Activated CD8-positive, alpha-beta memory T cell treated with anti-CD3 and anti-CD28 coated beads, Interleukin-2, amount 10 ng/mL, durations not matched to agents 7 days and 5 days (primary cell): ENCODE measurements around the gene CGB5. TPM values are rescaled to one million over a fixed set of nuclear protein-coding genes. Genes with fewer than 3 reads are reported as not detected.
"Not testable (repeated sequence)": the region's sequence is repeated elsewhere in the genome, so short reads cannot be mapped to it uniquely, and the experiment has no call there.

Experiments
- ATAC-seq: fragments of 150-1000 bp; cut with Tn5 transposase; one replicate; pipeline ENCODE4 v1.10.0; 2021; ENCODE audit warnings: moderate library complexity
- CTCF ChIA-PET: fragments of 350-600 bp; sonication (Branson Sonifier 250); formaldehyde crosslinking; loops from one replicate; lab custom pipeline; 2021; ENCODE audit warnings: antibody characterized with exemption; lab: Charles Lee
- DNase-seq: peaks from one replicate; pipeline ENCODE4 v3.0.0-alpha.2; 2020
- H3K27ac Mint-ChIP-seq: one replicate; pipeline ENCODE4 v1.8.0; 2021; ENCODE audit warnings: mild to moderate bottlenecking, mixed read lengths
- H3K27me3 Mint-ChIP-seq: one replicate; pipeline ENCODE4 v1.8.0; 2021; ENCODE audit warnings: mixed read lengths
- H3K36me3 Mint-ChIP-seq: one replicate; pipeline ENCODE4 v1.8.0; 2021; ENCODE audit warnings: mild to moderate bottlenecking, mixed read lengths
- H3K4me1 Mint-ChIP-seq: one replicate; pipeline ENCODE4 v1.8.0; 2021; ENCODE audit warnings: mixed read lengths
- H3K4me3 Mint-ChIP-seq: one replicate; pipeline ENCODE4 v1.8.0; 2021; ENCODE audit warnings: mild to moderate bottlenecking, moderate library complexity, mixed read lengths
- H3K9me3 Mint-ChIP-seq: one replicate; pipeline ENCODE4 v1.8.0; 2022; ENCODE audit warnings: low read depth, mixed read lengths
- total RNA-seq, 2 experiments: library from RNA; stranded (reverse); gene quantifications; one replicate each; pipeline ENCODE4 v1.2.3, GENCODE V29; 2021

The CGB5 gene
- total RNA-seq, 2 experiments from 2014 or later = not detected

DNA sequence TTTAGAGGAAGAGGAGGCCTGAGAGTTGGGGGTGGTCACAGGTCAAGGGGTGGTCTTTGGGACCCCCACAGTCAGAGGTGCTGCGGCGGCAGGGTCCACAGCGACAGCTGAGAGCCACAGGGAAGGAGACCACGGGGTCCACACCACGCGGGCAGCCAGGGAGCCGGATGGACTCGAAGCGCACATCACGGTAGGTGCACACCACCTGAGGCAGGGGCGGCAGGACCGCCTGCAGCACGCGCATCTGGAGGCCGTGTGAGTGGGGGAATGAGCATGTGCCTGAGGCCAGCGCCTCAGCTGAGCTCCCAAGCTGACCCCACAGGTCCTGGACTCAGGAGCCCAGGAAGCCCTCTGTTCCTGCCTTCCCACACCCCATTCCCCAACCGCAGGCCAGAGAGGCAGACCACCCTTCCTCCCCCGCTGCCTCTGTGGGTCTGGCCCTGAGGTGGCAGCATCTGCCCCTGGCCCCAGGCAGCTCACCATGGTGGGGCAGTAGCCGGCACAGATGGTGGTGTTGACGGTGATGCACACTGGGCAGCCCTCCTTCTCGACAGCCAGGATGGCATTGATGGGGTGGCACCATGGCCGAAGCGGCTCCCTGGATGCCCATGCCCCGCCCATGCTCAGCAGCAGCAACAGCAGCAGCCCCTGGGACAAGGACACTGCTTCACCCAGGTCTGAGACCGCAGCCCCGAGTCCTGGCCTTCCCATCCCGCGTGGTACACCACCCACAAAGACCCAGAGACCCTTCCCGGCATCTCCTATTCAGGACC lies 27.4 kb upstream of the CGB5 start:
- H3K27me3 Mint-ChIP-seq = peaks cover 14% of the 10 kb centered on the region
- no peak overlapping the region for H3K27ac Mint-ChIP-seq
- DNase-seq = no peak
- CTCF ChIA-PET = interaction anchor here (1.2 kb wide), 1 partner anchor 23 kb away, joined by 3 read pairs; the partner anchor contains the start of genes GYS1 and RUVBL2
- ATAC-seq = no peak
- H3K36me3 Mint-ChIP-seq = peaks cover 6% of the 10 kb centered on the region
- H3K4me3 Mint-ChIP-seq = no peak overlapping the region
- peaks cover 26% of the 10 kb centered on the region for H3K4me1 Mint-ChIP-seq
- no peaks in the 10 kb centered on the region for H3K9me3 Mint-ChIP-seq

DNA sequence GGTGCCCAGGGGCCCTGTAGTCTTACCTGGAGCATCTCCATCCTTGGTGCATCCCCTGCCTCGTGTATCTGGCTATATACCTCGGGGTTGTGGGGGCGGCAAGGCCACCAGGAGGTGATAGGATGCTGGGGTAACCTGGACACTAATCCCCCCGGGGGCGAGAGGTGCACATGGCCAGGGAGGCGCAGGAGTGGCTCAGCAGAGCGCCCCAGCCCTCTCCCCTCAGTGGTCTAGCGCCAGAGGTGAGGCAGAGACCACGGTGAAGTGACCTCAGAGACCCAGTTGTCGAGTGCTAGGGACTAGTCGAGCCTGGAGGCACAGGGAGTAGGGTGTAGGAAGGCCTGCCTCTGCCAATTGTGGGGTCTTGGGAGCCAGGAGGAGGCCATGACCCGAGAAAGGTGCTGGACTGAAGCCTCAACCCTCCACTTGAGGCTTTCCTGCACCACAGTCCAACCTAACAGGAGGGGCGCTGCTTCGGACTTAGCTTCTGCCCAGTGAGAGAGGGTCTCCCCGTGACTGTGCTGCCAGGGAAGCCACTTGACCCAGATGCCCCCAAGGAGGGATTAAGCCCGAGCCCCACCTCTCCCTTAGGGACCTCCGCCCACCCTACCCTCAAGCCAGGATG lies 26.5 kb upstream of the CGB5 start, which contains the start of gene LHB:
Gene LHB (minus strand): TSS at position 51 of the 625 bp plus-strand sequence. CDS start 10 bp downstream, at position 41.
- CTCF ChIA-PET = interaction anchor here (0.7 to 5.6 kb wide), 7 partner anchors 8 to 51 kb away, joined by 3 to 47 read pairs (median 4); partner anchors contain the start of genes GYS1 and RUVBL2
- DNase-seq (no peak), ATAC-seq (no peak)
- Mint-ChIP-seq H3K27me3 (peaks cover 14% of the 10 kb centered on the region), H3K36me3 (peaks cover 6% of the 10 kb centered on the region), H3K27ac (no peak within 1 kb of the TSS), H3K4me3 (peak within 1 kb of the TSS; percentile 65), H3K4me1 (peaks cover 34% of the 10 kb centered on the region), H3K9me3 (no peaks in the 10 kb centered on the region)

DNA sequence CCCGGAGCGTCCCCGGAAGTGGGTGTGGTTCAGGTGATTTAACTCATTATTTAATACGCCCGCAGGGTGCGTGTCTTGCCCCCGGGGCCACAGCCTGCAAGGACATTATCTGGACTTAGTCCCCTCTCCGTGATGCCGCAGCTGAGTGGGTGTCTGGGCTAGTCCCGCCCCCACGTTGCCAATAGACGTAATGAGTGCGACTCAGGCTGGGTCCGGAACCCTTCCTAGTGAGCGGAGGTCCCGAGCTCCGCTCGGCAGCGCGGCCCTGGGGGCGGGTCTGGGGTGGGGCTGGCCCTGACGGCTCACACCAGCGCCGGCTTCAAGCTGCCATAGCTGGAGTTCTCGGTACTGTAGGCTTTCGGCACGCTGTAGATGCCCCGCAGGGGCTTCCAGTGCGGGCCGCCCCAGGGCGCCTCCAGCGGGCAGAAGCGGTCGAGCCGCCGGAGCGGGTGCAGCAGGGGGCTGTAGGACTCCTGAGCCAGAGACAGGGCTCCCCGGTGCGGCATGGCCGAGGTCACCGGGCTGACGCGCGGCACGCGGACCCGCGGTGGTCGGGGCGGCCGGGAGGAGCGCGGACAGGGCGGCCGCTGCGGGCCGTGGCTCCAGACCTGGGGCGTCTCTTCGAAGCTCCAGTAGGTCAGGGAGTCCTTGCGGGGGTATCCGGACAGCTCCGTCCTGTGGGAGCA lies 25.8 kb upstream of the CGB5 start:
- Mint-ChIP-seq H3K27me3 (peaks cover 14% of the 10 kb centered on the region), H3K9me3 (no peaks in the 10 kb centered on the region), H3K4me1 (peaks cover 34% of the 10 kb centered on the region), H3K36me3 (peaks cover 2% of the 10 kb centered on the region), H3K27ac (no peak overlapping the region), H3K4me3 (peak overlapping the region; percentile 65)
- ATAC-seq (peak; percentile 87), DNase-seq (peak; percentile 79)
- CTCF ChIA-PET = interaction anchor here (0.7 to 5.6 kb wide), 10 partner anchors 9 to 96 kb away, joined by 3 to 47 read pairs (median 4); partner anchors contain the start of genes GYS1, LIN7B and RUVBL2

DNA sequence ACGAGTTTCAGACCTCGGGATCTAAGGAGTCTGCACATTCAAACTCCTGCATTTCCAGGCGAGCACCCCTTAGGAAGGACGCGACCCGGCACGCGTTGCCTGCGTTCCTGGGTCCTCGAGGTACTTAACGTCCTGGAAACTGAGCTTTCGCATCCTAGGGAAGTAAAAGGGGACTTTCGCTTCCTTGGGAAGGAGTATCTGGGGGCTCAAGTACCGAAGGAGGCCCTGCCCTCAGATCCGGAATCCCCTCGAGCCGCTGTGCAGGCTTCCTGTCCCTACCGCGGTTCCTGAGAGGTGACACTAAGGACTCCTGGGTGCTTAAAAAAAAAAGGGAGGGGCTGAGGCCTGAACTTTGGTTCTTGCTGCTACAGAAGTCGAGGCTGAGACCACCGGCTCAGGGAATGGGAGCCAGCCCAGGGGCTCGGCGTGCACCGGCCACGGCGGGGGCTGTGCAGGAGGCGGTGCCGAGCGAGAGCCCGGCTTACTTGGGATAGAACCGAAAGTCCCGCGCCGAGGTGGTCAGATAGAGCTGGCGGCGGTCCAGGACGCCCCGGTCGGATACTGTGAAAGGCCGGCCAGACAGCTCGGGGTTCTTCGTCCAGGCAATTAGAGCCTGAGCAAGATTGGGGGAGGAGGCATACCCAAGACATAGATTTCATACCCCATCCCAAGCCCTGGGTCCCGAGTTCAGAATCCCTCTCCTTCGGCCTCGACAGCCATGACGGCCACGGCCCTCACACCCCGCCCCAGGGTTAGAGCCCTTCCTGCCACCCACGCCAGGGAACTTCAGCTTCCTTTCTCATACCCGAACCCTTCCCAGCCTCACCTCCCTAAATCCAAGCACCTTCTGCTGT lies 25.0 kb upstream of the CGB5 start:
- Mint-ChIP-seq H3K4me1 (peaks cover 34% of the 10 kb centered on the region), H3K4me3 (peak overlapping the region; percentile 65), H3K27me3 (peaks cover 14% of the 10 kb centered on the region)
- DNase-seq = peak; percentile 51
- CTCF ChIA-PET = interaction anchor here (1.0 to 5.6 kb wide), 10 partner anchors 11 to 174 kb away, joined by 3 to 47 read pairs (median 4); partner anchors contain the start of genes GYS1, LIN7B and RUVBL2
- not testable (repeated sequence) for H3K9me3 Mint-ChIP-seq, H3K36me3 Mint-ChIP-seq, H3K27ac Mint-ChIP-seq
- ATAC-seq = peak; percentile 16

DNA sequence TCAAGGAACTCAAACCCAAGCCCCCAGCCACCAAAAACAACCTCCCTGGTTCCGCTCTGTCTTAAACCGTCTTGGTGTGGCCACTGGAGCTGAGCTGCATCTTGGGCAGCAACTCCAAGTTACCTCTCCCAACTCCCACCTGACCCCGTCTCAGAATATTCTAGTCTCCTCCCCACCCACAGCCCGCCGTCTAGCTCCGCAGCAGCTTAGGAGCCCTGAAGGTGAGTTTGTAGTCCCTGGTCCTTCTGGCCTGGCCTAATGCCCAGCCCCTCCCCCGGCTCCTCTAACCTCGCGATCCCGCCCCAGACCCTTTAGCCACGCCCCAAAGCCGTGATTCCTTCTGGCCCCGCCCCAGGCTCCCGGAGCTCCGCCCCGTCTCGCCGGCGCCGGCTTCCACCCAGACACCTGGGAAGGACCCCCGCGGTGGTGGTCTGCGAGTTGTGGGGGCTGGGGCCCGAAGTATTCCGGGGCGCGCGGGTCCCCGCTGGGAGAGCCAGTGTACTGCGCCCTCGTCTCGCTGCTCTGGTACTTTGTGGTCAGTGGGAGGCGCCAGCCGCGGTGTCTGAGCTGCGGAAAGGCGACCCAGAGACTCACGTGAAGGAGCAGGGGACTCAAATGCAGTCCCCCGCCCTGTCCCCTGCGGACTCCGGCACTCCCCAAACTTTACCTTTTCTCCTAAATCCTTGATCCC lies 24.3 kb upstream of the CGB5 start:
- peak; percentile 31 for ATAC-seq
- peaks cover 14% of the 10 kb centered on the region for H3K27me3 Mint-ChIP-seq

DNA sequence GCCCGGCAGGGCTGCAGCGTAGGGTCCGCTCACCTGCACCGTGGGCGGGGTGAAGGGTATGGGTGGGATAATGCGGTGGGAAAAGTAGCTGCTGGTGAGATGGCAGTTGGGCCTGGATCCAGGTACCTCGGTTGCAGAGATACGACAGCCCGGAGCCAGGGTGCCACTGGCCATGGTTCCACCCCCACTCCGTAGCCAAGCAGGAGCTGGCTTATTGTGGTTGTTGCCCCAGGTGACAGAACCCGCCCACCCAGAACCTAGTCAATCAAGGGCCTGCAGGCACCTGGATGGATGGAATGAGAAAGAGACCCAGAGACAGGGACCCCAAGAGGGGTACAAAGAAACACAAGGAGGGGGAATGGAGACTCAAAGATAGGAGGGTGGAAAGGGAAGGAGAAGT lies 23.3 kb upstream of the CGB5 start:
- no peak for ATAC-seq
- CTCF ChIA-PET = interaction anchor here (0.9 to 5.6 kb wide), 5 partner anchors 20 to 93 kb away, joined by 3 to 47 read pairs (median 4); partner anchors contain the start of gene LIN7B
- DNase-seq = no peak
- Mint-ChIP-seq H3K9me3 (no peaks in the 10 kb centered on the region), H3K27ac (no peak overlapping the region), H3K36me3 (no peaks in the 10 kb centered on the region), H3K27me3 (peaks cover 14% of the 10 kb centered on the region), H3K4me1 (peaks cover 34% of the 10 kb centered on the region), H3K4me3 (no peak overlapping the region)

More for the DNA sequence above, 24.3 kb upstream of the CGB5 start:
- CTCF ChIA-PET = interaction anchor here (0.9 to 5.6 kb wide), 8 partner anchors 11 to 174 kb away, joined by 3 to 47 read pairs (median 4); partner anchors contain the start of gene LIN7B
- Mint-ChIP-seq H3K27ac (no peak overlapping the region), H3K4me1 (peaks cover 34% of the 10 kb centered on the region), H3K4me3 (peak overlapping the region; percentile 65), H3K36me3 (no peaks in the 10 kb centered on the region), H3K9me3 (no peaks in the 10 kb centered on the region)
- DNase-seq = peak; percentile 69

DNA sequence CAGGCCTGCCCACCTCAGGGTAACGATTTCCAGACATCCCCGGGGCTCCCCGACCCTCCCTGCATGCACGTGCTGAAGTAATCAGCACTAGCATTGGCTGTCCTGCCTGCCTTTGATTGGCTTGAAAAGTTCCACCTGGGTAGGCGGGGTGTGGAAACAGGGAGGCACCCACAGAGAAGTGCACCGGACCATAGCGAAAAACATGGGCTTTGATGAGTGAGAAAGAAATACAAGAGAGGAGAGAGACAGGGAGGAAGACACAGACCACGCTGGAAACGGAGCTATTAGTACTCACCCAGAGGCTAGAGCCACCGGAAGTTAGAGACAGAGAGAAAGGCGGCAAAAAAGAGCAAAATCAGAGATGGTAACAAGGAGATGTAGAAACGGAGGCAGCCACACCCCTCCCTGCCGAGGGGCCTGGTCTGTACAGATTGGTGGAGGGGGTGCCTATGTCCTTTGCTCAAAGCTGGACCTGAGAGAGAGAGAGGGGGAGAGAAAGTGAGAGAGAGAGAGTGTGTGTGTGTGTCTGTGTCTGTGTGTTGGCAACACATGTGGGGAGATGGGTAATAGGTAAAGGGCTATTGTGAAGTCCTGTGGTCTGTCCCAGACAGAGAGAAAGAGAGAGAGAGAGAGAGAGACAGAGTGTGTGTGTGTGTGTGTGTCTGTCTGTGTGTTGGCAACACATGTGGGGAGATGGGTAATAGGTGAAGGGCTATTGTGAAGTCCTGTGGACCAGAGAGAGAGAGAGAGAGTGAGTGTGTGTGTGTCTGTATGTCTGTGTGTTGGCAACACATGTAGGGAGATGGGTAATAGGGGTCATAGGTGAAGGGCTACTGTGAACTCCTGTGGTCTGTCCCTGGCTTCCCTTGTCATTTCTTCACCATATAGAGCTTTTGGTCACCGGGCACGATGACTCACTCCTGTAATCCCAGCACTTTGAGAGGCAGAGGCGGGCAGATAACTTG lies 22.4 kb upstream of the CGB5 start:
- Mint-ChIP-seq H3K27me3 (peaks cover 14% of the 10 kb centered on the region), H3K36me3 (no peaks in the 10 kb centered on the region), H3K4me1 (peaks cover 34% of the 10 kb centered on the region), H3K27ac (no peak overlapping the region), H3K9me3 (no peaks in the 10 kb centered on the region), H3K4me3 (no peak overlapping the region)
- ATAC-seq = no peak
- no peak for DNase-seq
- CTCF ChIA-PET = interaction anchor here (0.8 to 5.6 kb wide), 6 partner anchors 21 to 93 kb away, joined by 3 to 47 read pairs (median 4); partner anchors contain the start of genes GYS1, LIN7B and RUVBL2

DNA sequence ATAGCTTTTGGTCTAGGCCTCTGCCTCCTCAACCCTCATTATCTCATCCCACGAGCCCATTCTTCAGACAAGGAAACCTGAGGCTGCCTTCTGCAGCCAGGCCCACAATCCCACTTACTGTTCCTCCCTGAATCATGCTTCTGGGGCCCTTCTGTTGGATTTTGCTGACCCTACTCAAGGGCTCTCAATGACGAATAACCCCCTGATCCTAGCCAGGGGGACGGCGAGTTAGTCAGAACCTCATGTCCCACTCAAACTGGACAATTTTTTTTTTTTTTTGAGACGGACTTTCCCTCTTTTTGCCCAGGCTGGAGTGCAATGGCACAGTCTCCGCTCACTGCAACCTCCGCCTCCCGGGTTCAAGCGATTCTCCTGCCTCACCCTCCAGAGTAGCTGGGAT lies 21.5 kb upstream of the CGB5 start:
- CTCF ChIA-PET = interaction anchor here (1.1 to 5.6 kb wide), 4 partner anchors 22 to 92 kb away, joined by 3 to 47 read pairs (median 4); partner anchors contain the start of gene LIN7B
- Mint-ChIP-seq H3K27me3 (peaks cover 14% of the 10 kb centered on the region), H3K9me3 (no peaks in the 10 kb centered on the region), H3K27ac (no peak overlapping the region), H3K4me3 (no peak overlapping the region), H3K36me3 (no peaks in the 10 kb centered on the region), H3K4me1 (peaks cover 33% of the 10 kb centered on the region)
- ATAC-seq = no peak
- DNase-seq = no peak

DNA sequence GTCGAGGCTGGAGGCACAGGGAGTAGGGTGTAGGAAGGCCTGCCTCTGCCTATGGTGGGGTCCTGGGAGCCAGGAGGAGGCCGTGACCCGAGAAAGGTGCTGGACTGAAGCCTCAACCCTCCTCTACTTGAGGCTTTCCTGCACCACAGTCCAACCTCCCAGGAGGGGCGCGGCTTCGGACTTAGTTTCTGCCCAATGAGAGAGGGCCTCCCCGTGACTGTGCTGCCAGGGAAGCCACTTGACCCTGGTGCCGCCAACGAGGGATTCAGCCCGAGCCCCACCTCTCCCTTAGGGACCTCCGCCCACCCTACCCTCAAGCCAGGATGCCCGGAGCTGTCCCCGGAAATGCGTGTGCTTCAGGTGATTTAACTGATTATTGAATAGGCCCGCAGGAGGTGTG lies 19.4 kb upstream of the CGB5 start, which contains the start of gene CGB3:
Gene CGB3 (minus strand): TSS at position 101 of the 400 bp plus-strand sequence. CDS start 362 bp downstream, outside the sequence.
- H3K36me3 Mint-ChIP-seq, ATAC-seq, H3K27ac Mint-ChIP-seq, H3K4me3 Mint-ChIP-seq, H3K9me3 Mint-ChIP-seq, DNase-seq, CTCF ChIA-PET: not testable (repeated sequence)
- H3K27me3 Mint-ChIP-seq = peaks cover 10% of the 10 kb centered on the region
- H3K4me1 Mint-ChIP-seq = peaks cover 20% of the 10 kb centered on the region

DNA sequence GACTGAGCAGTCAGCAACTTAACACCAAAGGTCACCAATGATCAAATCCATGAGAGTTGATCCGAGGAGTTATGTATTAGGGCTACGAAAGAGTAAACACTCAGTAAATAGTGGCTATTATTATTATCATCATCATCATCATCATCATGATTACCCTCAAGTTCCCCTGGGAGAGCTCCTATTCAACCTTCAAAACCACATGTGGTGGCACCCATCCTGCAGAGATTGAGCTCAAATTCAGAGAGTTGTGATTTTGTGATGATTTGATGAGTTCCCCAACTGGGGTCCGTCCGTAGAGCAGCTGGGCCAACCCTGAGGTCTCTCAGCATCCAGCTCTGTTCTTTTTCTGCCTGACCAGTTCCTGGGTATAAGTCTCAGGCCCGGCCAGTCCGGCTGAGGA lies 18.6 kb upstream of the CGB5 start:
- CTCF ChIA-PET, H3K27me3 Mint-ChIP-seq, H3K9me3 Mint-ChIP-seq, H3K27ac Mint-ChIP-seq, DNase-seq, H3K4me3 Mint-ChIP-seq, H3K36me3 Mint-ChIP-seq, ATAC-seq: not testable (repeated sequence)
- peaks cover 19% of the 10 kb centered on the region for H3K4me1 Mint-ChIP-seq

DNA sequence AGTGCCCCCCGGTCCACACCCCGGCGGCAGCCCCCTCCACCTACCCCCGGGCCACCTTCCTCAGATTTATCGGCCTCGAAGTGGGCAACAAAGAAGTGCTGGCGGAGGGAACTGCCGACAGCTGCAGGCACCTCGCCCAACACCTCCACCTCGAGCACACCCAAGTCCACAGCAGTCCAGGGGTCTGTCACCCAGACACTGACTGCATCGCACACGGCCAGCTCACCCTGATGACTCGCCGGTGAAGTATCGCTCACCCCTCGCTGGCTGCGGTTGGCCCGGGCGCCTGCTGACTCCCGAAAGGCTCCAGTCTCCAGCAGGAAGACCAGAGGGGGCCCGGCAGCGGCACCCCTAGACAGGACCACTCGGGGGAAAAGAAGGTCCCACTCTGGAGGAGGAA lies 18.0 kb upstream of the CGB5 start:
- H3K36me3 Mint-ChIP-seq, ATAC-seq, H3K27me3 Mint-ChIP-seq, H3K27ac Mint-ChIP-seq, DNase-seq, H3K9me3 Mint-ChIP-seq, CTCF ChIA-PET, H3K4me3 Mint-ChIP-seq: not testable (repeated sequence)
- peaks cover 14% of the 10 kb centered on the region for H3K4me1 Mint-ChIP-seq
